ENCODE measurements around the gene GBE1. TPM values are rescaled to one million over a fixed set of nuclear protein-coding genes. Genes with fewer than 3 reads are reported as not detected.

Gene GBE1
- total and polyA plus RNA-seq, 10 of the 15 experiments (the other 5 are each of a cell fraction or from before 2014, with no cell fraction given) = 21.4 to 62.2 (median 41.5) TPM

GRCh38 chr3:81568378-81568777 lies 193.1 kb downstream of the GBE1 start:
- Histone ChIP-seq H3K27me3 (replicated peaks in 1 of 2; ENCODE audit: control insufficient read depth in 2 of 2, insufficient read depth in 2 of 2, low read length in 1 of 2) (no peaks in the 10 kb centered on the region), H3K9me3 (replicated peaks; ENCODE audit: control insufficient read depth, insufficient read depth, low read length) (no peaks in the 10 kb centered on the region; the same call in 1 of the 3 replicates), H2AFZ (ENCODE audit: control insufficient read depth, low read depth, low read length) (no peak overlapping the region), H3K4me3 (no peak overlapping the region), H3K4me1 (ENCODE audit: control insufficient read depth, insufficient read depth, low read length) (no peaks in the 10 kb centered on the region), H3K9ac (ENCODE audit: control insufficient read depth, insufficient read depth, low read length) (no peak overlapping the region), H3K36me3 (ENCODE audit: control insufficient read depth in 2 of 2, insufficient read depth in 2 of 2, low read length in 1 of 2) (no peaks in the 10 kb centered on the region; a peak in 1 of 4 replicates), H3K4me2 (ENCODE audit: control insufficient read depth, insufficient read depth) (no peak overlapping the region), H3K27ac (ENCODE audit: control insufficient read depth, insufficient read depth) (no peak overlapping the region), H4K20me1 (ENCODE audit: control insufficient read depth, insufficient read depth) (no peaks in the 10 kb centered on the region), H3K79me2 (ENCODE audit: control insufficient read depth, insufficient read depth, low read length) (no peaks in the 10 kb centered on the region)
- no peak for TF ChIP-seq ASH2L (IDR thresholded peaks at IDR 0.05; ENCODE audit: borderline replicate concordance, low read depth)
- TF ChIP-seq JUND (IDR thresholded peaks at IDR 0.05; ENCODE audit: low read depth, low read length) = no peak
- TF ChIP-seq RUNX3 (IDR thresholded peaks at IDR 0.05; ENCODE audit: low read length) = no peak
- no peak for TF ChIP-seq RFX5 (IDR thresholded peaks at IDR 0.05; ENCODE audit: low read depth, low read length)
- no peak for TF ChIP-seq ZNF622 (IDR thresholded peaks at IDR 0.05)
- TF ChIP-seq TCF12 (IDR thresholded peaks at IDR 0.05; ENCODE audit: low read depth, low read length) = no peak
- no peak for TF ChIP-seq YY1 (IDR thresholded peaks at IDR 0.05; ENCODE audit: low read depth, low read length)
- no peak for TF ChIP-seq SREBF2 (IDR thresholded peaks at IDR 0.05; ENCODE audit: low read length)
- TF ChIP-seq BMI1 (IDR thresholded peaks at IDR 0.05; ENCODE audit: borderline replicate concordance) = no peak
- TF ChIP-seq BCL3 (IDR thresholded peaks at IDR 0.05; ENCODE audit: borderline replicate concordance, insufficient read depth, low read depth, low read length, poor library complexity, severe bottlenecking) = no peak
- no peak for TF ChIP-seq ZSCAN29 (IDR thresholded peaks at IDR 0.05)
- TF ChIP-seq ELK1 (IDR thresholded peaks at IDR 0.05; ENCODE audit: low read depth, low read length) = no peak
- TF ChIP-seq TCF3 (IDR thresholded peaks at IDR 0.05; ENCODE audit: borderline replicate concordance, insufficient read depth, low read depth, low read length) = no peak
- TF ChIP-seq IKZF2 (IDR thresholded peaks at IDR 0.05) = no peak
- TF ChIP-seq ATF2 (IDR thresholded peaks at IDR 0.05; ENCODE audit: low read length) = no peak
- WGBS (ENCODE audit: insufficient coverage, insufficient replicate concordance, low lambda C conversion rate, missing lambda C conversion rate) = 90% methylated on average over 5 of the region's 5 CpGs
- no peak for ATAC-seq
- BruUV-seq (replicated peaks) = no TSS peak
- no peak for DNase-seq (ENCODE audit: low read depth, low spot score)
- no peak for FAIRE-seq
- POLR2A ChIA-PET = no interaction called here
- CTCF ChIA-PET = interaction anchor here (0.9 kb wide), 1 partner anchor 341 kb away, joined by 3 read pairs; no protein-coding TSS in a partner anchor
- intact Hi-C loops (cut with micrococcal nuclease; ENCODE audit: unreplicated experiment) (no loop called here), in situ Hi-C loops (cut with MboI) (no loop called here)
- SMC1A ChIA-PET (ENCODE audit: uncharacterized antibody, unreplicated experiment) = interaction anchor here (0.5 kb wide), 1 partner anchor 1374 kb away, joined by 3 read pairs; no protein-coding TSS in a partner anchor
- RAD21 ChIA-PET (ENCODE audit: unreplicated experiment) = no interaction called here
